ENCODE measurements around the gene SEMA4A.

DNA sequence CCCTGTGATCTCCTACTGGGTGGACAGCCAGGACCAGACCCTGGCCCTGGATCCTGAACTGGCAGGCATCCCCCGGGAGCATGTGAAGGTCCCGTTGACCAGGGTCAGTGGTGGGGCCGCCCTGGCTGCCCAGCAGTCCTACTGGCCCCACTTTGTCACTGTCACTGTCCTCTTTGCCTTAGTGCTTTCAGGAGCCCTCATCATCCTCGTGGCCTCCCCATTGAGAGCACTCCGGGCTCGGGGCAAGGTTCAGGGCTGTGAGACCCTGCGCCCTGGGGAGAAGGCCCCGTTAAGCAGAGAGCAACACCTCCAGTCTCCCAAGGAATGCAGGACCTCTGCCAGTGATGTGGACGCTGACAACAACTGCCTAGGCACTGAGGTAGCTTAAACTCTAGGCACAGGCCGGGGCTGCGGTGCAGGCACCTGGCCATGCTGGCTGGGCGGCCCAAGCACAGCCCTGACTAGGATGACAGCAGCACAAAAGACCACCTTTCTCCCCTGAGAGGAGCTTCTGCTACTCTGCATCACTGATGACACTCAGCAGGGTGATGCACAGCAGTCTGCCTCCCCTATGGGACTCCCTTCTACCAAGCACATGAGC, 23.3 kb downstream of the SEMA4A start:
- TF ChIP-seq, protein P1, sequence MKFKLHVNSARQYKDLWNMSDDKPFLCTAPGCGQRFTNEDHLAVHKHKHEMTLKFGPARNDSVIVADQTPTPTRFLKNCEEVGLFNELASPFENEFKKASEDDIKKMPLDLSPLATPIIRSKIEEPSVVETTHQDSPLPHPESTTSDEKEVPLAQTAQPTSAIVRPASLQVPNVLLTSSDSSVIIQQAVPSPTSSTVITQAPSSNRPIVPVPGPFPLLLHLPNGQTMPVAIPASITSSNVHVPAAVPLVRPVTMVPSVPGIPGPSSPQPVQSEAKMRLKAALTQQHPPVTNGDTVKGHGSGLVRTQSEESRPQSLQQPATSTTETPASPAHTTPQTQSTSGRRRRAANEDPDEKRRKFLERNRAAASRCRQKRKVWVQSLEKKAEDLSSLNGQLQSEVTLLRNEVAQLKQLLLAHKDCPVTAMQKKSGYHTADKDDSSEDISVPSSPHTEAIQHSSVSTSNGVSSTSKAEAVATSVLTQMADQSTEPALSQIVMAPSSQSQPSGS (tag by site-specific recombination; IDR thresholded peaks at IDR 0.05; ENCODE audit: low read depth), result no peak
- TF ChIP-seq ZNF423 (tag by site-specific recombination; IDR thresholded peaks at IDR 0.05), result no peak
- TF ChIP-seq KLF9 (tag by site-specific recombination; IDR thresholded peaks at IDR 0.05; ENCODE audit: low read depth), result no peak
- TF ChIP-seq, protein P2, sequence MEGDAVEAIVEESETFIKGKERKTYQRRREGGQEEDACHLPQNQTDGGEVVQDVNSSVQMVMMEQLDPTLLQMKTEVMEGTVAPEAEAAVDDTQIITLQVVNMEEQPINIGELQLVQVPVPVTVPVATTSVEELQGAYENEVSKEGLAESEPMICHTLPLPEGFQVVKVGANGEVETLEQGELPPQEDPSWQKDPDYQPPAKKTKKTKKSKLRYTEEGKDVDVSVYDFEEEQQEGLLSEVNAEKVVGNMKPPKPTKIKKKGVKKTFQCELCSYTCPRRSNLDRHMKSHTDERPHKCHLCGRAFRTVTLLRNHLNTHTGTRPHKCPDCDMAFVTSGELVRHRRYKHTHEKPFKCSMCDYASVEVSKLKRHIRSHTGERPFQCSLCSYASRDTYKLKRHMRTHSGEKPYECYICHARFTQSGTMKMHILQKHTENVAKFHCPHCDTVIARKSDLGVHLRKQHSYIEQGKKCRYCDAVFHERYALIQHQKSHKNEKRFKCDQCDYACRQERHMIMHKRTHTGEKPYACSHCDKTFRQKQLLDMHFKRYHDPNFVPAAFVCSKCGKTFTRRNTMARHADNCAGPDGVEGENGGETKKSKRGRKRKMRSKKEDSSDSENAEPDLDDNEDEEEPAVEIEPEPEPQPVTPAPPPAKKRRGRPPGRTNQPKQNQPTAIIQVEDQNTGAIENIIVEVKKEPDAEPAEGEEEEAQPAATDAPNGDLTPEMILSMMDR (tag by site-specific recombination; IDR thresholded peaks at IDR 0.05), result no peak
- no peak for TF ChIP-seq ZNF768 (tag by site-specific recombination; IDR thresholded peaks at IDR 0.05)
- TF ChIP-seq ZNF521 (tag by site-specific recombination; IDR thresholded peaks at IDR 0.05), result no peak

Data from HEK293 (cell line).